ENCODE data around the gene SLC8A1. TPM values are rescaled to one million over a fixed set of nuclear protein-coding genes. Genes with fewer than 3 reads are reported as not detected.

The SLC8A1 gene
- total RNA-seq, 1 experiment from 2014 or later, result not detected

GRCh38 chr2:40409734-40410133, 42.2 kb downstream of the SLC8A1 start:
- BruUV-seq (replicated peaks), result no TSS peak
- Histone ChIP-seq H3K4me3 (ENCODE audit: low read depth, low read length, poor library complexity, severe bottlenecking) (no peak overlapping the region), H3K36me3 (ENCODE audit: insufficient read depth, low read length, poor library complexity, severe bottlenecking) (no peaks in the 10 kb centered on the region), H3K9me3 (ENCODE audit: low read depth, low read length, poor library complexity, severe bottlenecking) (no peaks in the 10 kb centered on the region), H3K27me3 (replicated peaks; ENCODE audit: insufficient read depth, low read depth, low read length, poor library complexity) (peaks cover 38% of the 10 kb centered on the region), H3K4me1 (ENCODE audit: insufficient read depth, low read length, poor library complexity, severe bottlenecking) (no peaks in the 10 kb centered on the region), H3K27ac (ENCODE audit: low read depth, low read length, poor library complexity, severe bottlenecking) (no peak overlapping the region)
- DNase-seq (ENCODE audit: low spot score), result no peak
- CTCF ChIA-PET, result no interaction called here
- no peak for TF ChIP-seq EZH2 (IDR thresholded peaks at IDR 0.05; ENCODE audit: borderline replicate concordance, low read depth, low read length, poor library complexity, severe bottlenecking)
- no peak for TF ChIP-seq CTCF (conservative IDR thresholded peaks at IDR 0.05; ENCODE audit: low read depth, low read length)
- POLR2A ChIA-PET (ENCODE audit: low non-redundant PET), result no interaction called here
- intact Hi-C loops (cut with micrococcal nuclease; ENCODE audit: unreplicated experiment), result no loop called here

- no TSS peak for BruUV-seq (replicated peaks)
- intact Hi-C loops (cut with micrococcal nuclease; ENCODE audit: unreplicated experiment), result no loop called here
- no peak overlapping the region for H3K27ac ChIP-seq (ENCODE audit: low read depth, low read length, poor library complexity, severe bottlenecking)
- no peak overlapping the region for H3K4me3 ChIP-seq (ENCODE audit: low read depth, low read length, poor library complexity, severe bottlenecking)
- CTCF ChIA-PET, result no interaction called here
- POLR2A ChIA-PET (ENCODE audit: low non-redundant PET), result no interaction called here
- H3K4me1 ChIP-seq (ENCODE audit: insufficient read depth, low read length, poor library complexity, severe bottlenecking), result no peaks in the 10 kb centered on the region
- peaks cover 35% of the 10 kb centered on the region for H3K27me3 ChIP-seq (replicated peaks; ENCODE audit: insufficient read depth, low read depth, low read length, poor library complexity)
- no peak for DNase-seq (ENCODE audit: low spot score)
- H3K36me3 ChIP-seq (ENCODE audit: insufficient read depth, low read length, poor library complexity, severe bottlenecking), result no peaks in the 10 kb centered on the region
- no peaks in the 10 kb centered on the region for H3K9me3 ChIP-seq (ENCODE audit: low read depth, low read length, poor library complexity, severe bottlenecking)
- TF ChIP-seq CTCF (conservative IDR thresholded peaks at IDR 0.05; ENCODE audit: low read depth, low read length), result no peak
- no peak for TF ChIP-seq EZH2 (IDR thresholded peaks at IDR 0.05; ENCODE audit: borderline replicate concordance, low read depth, low read length, poor library complexity, severe bottlenecking)
These were observed 45.2 kb downstream of the SLC8A1 start for GRCh38 chr2:40406485-40407289.

GRCh38 chr2:40405465-40405864, 46.4 kb downstream of the SLC8A1 start:
- H3K4me1 ChIP-seq (ENCODE audit: insufficient read depth, low read length, poor library complexity, severe bottlenecking), result no peaks in the 10 kb centered on the region
- H3K27me3 ChIP-seq (replicated peaks; ENCODE audit: insufficient read depth, low read depth, low read length, poor library complexity), result peaks cover 31% of the 10 kb centered on the region
- H3K36me3 ChIP-seq (ENCODE audit: insufficient read depth, low read length, poor library complexity, severe bottlenecking), result no peaks in the 10 kb centered on the region
- H3K27ac ChIP-seq (ENCODE audit: low read depth, low read length, poor library complexity, severe bottlenecking), result no peak overlapping the region
- H3K4me3 ChIP-seq (ENCODE audit: low read depth, low read length, poor library complexity, severe bottlenecking), result no peak overlapping the region
- TF ChIP-seq CTCF (conservative IDR thresholded peaks at IDR 0.05; ENCODE audit: low read depth, low read length) (no peak), EZH2 (IDR thresholded peaks at IDR 0.05; ENCODE audit: borderline replicate concordance, low read depth, low read length, poor library complexity, severe bottlenecking) (no peak)
- BruUV-seq (replicated peaks), result no TSS peak
- intact Hi-C loops (cut with micrococcal nuclease; ENCODE audit: unreplicated experiment), result no loop called here
- ChIA-PET CTCF (no interaction called here), POLR2A (ENCODE audit: low non-redundant PET) (no interaction called here)
- no peak for DNase-seq (ENCODE audit: low spot score)
- H3K9me3 ChIP-seq (ENCODE audit: low read depth, low read length, poor library complexity, severe bottlenecking), result no peaks in the 10 kb centered on the region
